HK-2 (cell line): ENCODE measurements around the gene SDHB.
A peak's percentile ranks its signal among the peaks of the same experiment; 100 is the strongest.

Source experiments
- DNase-seq: peaks from one replicate; pipeline ENCODE4 v3.0.0-alpha.2; 2018; ENCODE audit not compliant: unreplicated experiment

Gene SDHB

GRCh38 chr1:17012775-17013490 is 40.9 kb downstream of the SDHB start:
- DNase-seq = no peak

GRCh38 chr1:17011439-17012307 is 42.2 kb downstream of the SDHB start, which contains the start of gene ATP13A2:
ATP13A2 (minus strand) TSS chr1:17011928; CDS start chr1:17011738, 190 bp downstream.
- peak; percentile 73 for DNase-seq

- DNase-seq = no peak
Observed at GRCh38 chr1:17011092-17011438, 42.8 kb downstream of the SDHB start.

- DNase-seq = no peak
Observed at GRCh38 chr1:17009706-17010105, 44.1 kb downstream of the SDHB start.

- no peak for DNase-seq
Observed at GRCh38 chr1:17008208-17008855, 45.5 kb downstream of the SDHB start.

GRCh38 chr1:17007121-17007520 is 46.7 kb downstream of the SDHB start:
- no peak for DNase-seq

GRCh38 chr1:17005365-17005740 is 48.5 kb downstream of the SDHB start:
- no peak for DNase-seq

GRCh38 chr1:17004466-17005364 is 49.1 kb downstream of the SDHB start:
- DNase-seq = no peak

- no peak for DNase-seq
Observed at GRCh38 chr1:17002524-17002902, 51.3 kb downstream of the SDHB start.

GRCh38 chr1:17001760-17002523 is 51.9 kb downstream of the SDHB start:
- DNase-seq = no peak

GRCh38 chr1:16999863-17000262 is 54.0 kb downstream of the SDHB start:
- no peak for DNase-seq

GRCh38 chr1:16998589-16998988 is 55.2 kb downstream of the SDHB start:
- DNase-seq = no peak

GRCh38 chr1:16996845-16997244 is 57.0 kb downstream of the SDHB start:
- DNase-seq = no peak

- DNase-seq = no peak
Observed at GRCh38 chr1:16993521-16994038, 60.3 kb downstream of the SDHB start.

- no peak for DNase-seq
Observed at GRCh38 chr1:16992675-16993074, 61.2 kb downstream of the SDHB start.

GRCh38 chr1:16992102-16992501 is 61.7 kb downstream of the SDHB start:
- DNase-seq = no peak

- no peak for DNase-seq
Observed at GRCh38 chr1:16991571-16991970, 62.3 kb downstream of the SDHB start.

GRCh38 chr1:16989676-16990391 is 64.0 kb downstream of the SDHB start:
- DNase-seq = no peak

- DNase-seq = no peak
Observed at GRCh38 chr1:16988210-16988609, 65.6 kb downstream of the SDHB start.

- no peak for DNase-seq
Observed at GRCh38 chr1:16986962-16987361, 66.9 kb downstream of the SDHB start.
